ENCODE results near the gene GRAP.

Gene GRAP

GRCh38 chr17:18986541-18987229, 60.1 kb downstream of the GRAP start:
- no peak for DNase-seq (ENCODE audit: low read depth in 1 of 2, low spot score in 1 of 2)

DNA sequence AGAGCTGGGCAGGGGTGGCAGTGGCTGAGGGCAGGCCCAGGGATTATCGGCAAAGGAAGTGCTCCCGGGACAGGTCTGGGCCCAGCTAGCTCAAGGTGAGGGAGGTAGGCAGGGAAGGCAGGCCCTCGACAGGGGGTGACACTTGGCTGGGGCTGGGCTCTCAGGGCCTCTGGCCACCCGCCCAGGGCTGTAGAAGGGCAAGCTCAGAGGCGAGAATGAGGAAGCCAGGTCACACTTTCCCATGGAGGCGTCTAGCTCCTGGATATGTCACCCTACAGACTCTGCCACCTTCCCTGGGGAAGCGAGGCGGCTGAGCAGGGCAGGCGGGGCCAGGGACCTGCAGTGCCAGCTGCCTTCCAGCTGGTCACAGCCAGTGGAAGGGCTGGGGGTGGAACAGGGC, 61.3 kb downstream of the GRAP start:
- DNase-seq (ENCODE audit: low read depth in 1 of 2, low spot score in 1 of 2): no peak

- DNase-seq (ENCODE audit: low read depth in 1 of 2, low spot score in 1 of 2): no peak
Measured at GRCh38 chr17:18984273-18985114, 62.3 kb downstream of the GRAP start.

GRCh38 chr17:18981642-18982424, 64.9 kb downstream of the GRAP start:
- no peak for DNase-seq (ENCODE audit: low read depth in 1 of 2, low spot score in 1 of 2)

GRCh38 chr17:18981335-18981641, 65.5 kb downstream of the GRAP start:
- DNase-seq (ENCODE audit: low read depth in 1 of 2, low spot score in 1 of 2): no peak

- no peak for DNase-seq (ENCODE audit: low read depth in 1 of 2, low spot score in 1 of 2)
Measured at GRCh38 chr17:18980682-18981334, 65.9 kb downstream of the GRAP start.

DNA sequence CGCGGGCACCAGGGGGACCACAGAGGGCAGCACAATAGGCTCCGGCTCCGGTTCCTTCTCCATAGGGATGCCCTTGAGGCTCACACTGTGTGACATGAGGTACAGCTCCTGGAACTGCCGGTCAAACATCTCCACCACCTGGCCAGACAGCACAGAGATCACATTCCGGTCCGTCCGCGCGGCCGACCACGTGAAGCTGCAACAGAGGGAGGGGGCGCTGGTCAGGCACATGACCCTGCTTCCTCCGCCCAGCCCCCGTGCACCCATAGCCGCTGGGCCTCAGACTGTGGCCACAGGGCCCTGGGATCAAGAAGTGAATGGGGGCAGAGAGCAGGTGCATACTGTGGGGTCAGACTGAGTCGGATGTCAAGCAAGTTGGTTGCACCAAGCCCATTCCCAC, 68.1 kb downstream of the GRAP start:
- DNase-seq (ENCODE audit: low read depth in 1 of 2, low spot score in 1 of 2): no peak

GRCh38 chr17:18978050-18978449, 68.7 kb downstream of the GRAP start:
- no peak for DNase-seq (ENCODE audit: low read depth in 1 of 2, low spot score in 1 of 2)

- DNase-seq (ENCODE audit: low read depth in 1 of 2, low spot score in 1 of 2): no peak
Measured at GRCh38 chr17:18977646-18978045, 69.1 kb downstream of the GRAP start.

- DNase-seq (ENCODE audit: low read depth in 1 of 2, low spot score in 1 of 2): no peak
Measured at GRCh38 chr17:18977021-18977420, 69.7 kb downstream of the GRAP start.

GRCh38 chr17:18976201-18976600, 70.6 kb downstream of the GRAP start:
- DNase-seq (ENCODE audit: low read depth in 1 of 2, low spot score in 1 of 2): no peak

DNA sequence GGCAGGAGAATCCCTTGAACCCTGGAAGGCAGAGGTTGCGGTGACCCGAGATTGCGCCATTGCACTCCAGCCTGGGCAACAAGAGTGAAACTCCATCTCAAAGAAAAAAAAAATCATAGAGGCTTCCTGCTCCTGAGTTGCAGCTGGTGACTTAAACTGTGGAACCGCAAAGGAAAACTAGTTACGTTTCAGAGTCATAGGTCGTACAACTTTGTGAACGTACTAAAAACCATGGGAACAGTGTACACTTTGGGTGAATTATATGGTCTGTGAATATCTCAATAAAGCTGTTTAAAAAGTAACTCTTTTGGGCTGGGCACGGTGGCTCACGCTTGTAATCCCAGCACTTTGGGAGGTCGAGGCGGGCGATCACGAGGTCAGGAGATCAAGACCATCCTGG, 71.2 kb downstream of the GRAP start:
- DNase-seq (ENCODE audit: low read depth in 1 of 2, low spot score in 1 of 2): no peak

GRCh38 chr17:18974407-18975149, 72.2 kb downstream of the GRAP start:
- no peak for DNase-seq (ENCODE audit: low read depth in 1 of 2, low spot score in 1 of 2)

GRCh38 chr17:18971801-18972200, 75.0 kb downstream of the GRAP start:
- no peak for DNase-seq (ENCODE audit: low read depth in 1 of 2, low spot score in 1 of 2)

All from activated T-helper 1 cell treated with anti-CD3 and anti-CD28 coated beads, Interleukin-2, amount 50 U/mL, for 16 hours (primary cell).